Astrocyte (in vitro differentiated cells and primary cell): ENCODE data around the gene CLCN3. TPM values are rescaled to one million over a fixed set of nuclear protein-coding genes. Genes with fewer than 3 reads are reported as not detected.

Experiments used
- DNase-seq: peaks from one replicate; pipeline ENCODE4 v3.0.0-alpha.2; 2010; ENCODE audit warnings: low read depth
- FAIRE-seq: peaks from 2 replicates; lab custom pipeline; 2011; peaks lifted over from hg19 to GRCh38; lab: Jason Lieb, UNC
- H2AFZ ChIP-seq: 2 replicates; pipeline ENCODE4 v1.6.0; 2012; ENCODE audit warnings: low read depth, low read length, inconsistent platforms
- H3K27ac ChIP-seq: 2 replicates; pipeline ENCODE4 v1.5.1; 2011; ENCODE audit warnings: low read depth, low read length, inconsistent platforms
- H3K27me3 ChIP-seq: 2 replicates; pipeline ENCODE4 v1.6.0; 2011; ENCODE audit warnings: low read length, inconsistent platforms; ENCODE audit not compliant: insufficient read depth
- H3K36me3 ChIP-seq: 2 replicates; pipeline ENCODE4 v1.5.1; 2011; ENCODE audit warnings: low read length, inconsistent platforms; ENCODE audit not compliant: insufficient read depth
- H3K4me1 ChIP-seq: 2 replicates; pipeline ENCODE4 v1.5.1; 2011; ENCODE audit warnings: low read length, inconsistent platforms; ENCODE audit not compliant: insufficient read depth
- H3K4me2 ChIP-seq: 2 replicates; pipeline ENCODE4 v1.6.0; 2012; ENCODE audit warnings: low read length, inconsistent platforms
- H3K4me3 ChIP-seq: 2 replicates; pipeline ENCODE4 v1.5.1; 2011; ENCODE audit warnings: low read depth, mild to moderate bottlenecking, low read length, inconsistent platforms; ENCODE audit not compliant: insufficient read depth
- H3K79me2 ChIP-seq: 2 replicates; pipeline ENCODE4 v1.6.0; 2012; ENCODE audit warnings: mild to moderate bottlenecking, low read length, inconsistent platforms; ENCODE audit not compliant: insufficient read depth
- H3K9ac ChIP-seq: 2 replicates; pipeline ENCODE4 v1.6.0; 2012; ENCODE audit warnings: mild to moderate bottlenecking, low read length, inconsistent platforms
- H3K9me3 ChIP-seq: 2 replicates; pipeline ENCODE4 v1.5.1; 2012; ENCODE audit warnings: low read depth, mild to moderate bottlenecking, low read length, inconsistent platforms; ENCODE audit not compliant: insufficient read depth
- H4K20me1 ChIP-seq: 2 replicates; pipeline ENCODE4 v1.6.0; 2012; ENCODE audit warnings: low read length, inconsistent platforms; ENCODE audit not compliant: insufficient read depth
- H3K27ac Mint-ChIP-seq: one replicate; pipeline ENCODE4 v1.8.0; 2021; ENCODE audit warnings: mild to moderate bottlenecking, mixed read lengths; ENCODE audit not compliant: unreplicated experiment
- H3K27me3 Mint-ChIP-seq: one replicate; pipeline ENCODE4 v1.8.0; 2021; ENCODE audit warnings: low read depth, mixed read lengths; ENCODE audit not compliant: unreplicated experiment
- H3K36me3 Mint-ChIP-seq: one replicate; pipeline ENCODE4 v1.8.0; 2021; ENCODE audit warnings: low read depth, mixed read lengths; ENCODE audit not compliant: unreplicated experiment
- H3K4me1 Mint-ChIP-seq: one replicate; pipeline ENCODE4 v1.8.0; 2021; ENCODE audit warnings: low read depth, mixed read lengths; ENCODE audit not compliant: unreplicated experiment
- H3K4me3 Mint-ChIP-seq: one replicate; pipeline ENCODE4 v1.8.0; 2021; ENCODE audit warnings: mild to moderate bottlenecking, moderate library complexity, mixed read lengths; ENCODE audit not compliant: unreplicated experiment
- H3K9me3 Mint-ChIP-seq: one replicate; pipeline ENCODE4 v1.8.0; 2021; ENCODE audit warnings: mild to moderate bottlenecking, mixed read lengths; ENCODE audit not compliant: unreplicated experiment
- EZH2 ChIP-seq: IDR thresholded peaks from 2 replicates; pipeline ENCODE4 v1.6.1; 2012; ENCODE audit warnings: mild to moderate bottlenecking, low read length, inconsistent platforms; ENCODE audit not compliant: insufficient read depth
- total RNA-seq: library from RNA; stranded (reverse); gene quantifications from 2 replicates; pipeline ENCODE4 v1.2.1, GENCODE V29; 2021
- TF ChIP-seq, protein P1 (sequence below): IDR thresholded peaks from 2 replicates; pipeline ENCODE4 v1.5.1; 2011; ENCODE audit warnings: low read depth, mild to moderate bottlenecking, inconsistent platforms, low read length, moderate library complexity; ENCODE audit not compliant: insufficient read depth

Gene CLCN3
- total RNA-seq, 1 donor from 2014 or later: 51.1 TPM

- no peak for TF ChIP-seq EZH2
- TF ChIP-seq, protein P1, sequence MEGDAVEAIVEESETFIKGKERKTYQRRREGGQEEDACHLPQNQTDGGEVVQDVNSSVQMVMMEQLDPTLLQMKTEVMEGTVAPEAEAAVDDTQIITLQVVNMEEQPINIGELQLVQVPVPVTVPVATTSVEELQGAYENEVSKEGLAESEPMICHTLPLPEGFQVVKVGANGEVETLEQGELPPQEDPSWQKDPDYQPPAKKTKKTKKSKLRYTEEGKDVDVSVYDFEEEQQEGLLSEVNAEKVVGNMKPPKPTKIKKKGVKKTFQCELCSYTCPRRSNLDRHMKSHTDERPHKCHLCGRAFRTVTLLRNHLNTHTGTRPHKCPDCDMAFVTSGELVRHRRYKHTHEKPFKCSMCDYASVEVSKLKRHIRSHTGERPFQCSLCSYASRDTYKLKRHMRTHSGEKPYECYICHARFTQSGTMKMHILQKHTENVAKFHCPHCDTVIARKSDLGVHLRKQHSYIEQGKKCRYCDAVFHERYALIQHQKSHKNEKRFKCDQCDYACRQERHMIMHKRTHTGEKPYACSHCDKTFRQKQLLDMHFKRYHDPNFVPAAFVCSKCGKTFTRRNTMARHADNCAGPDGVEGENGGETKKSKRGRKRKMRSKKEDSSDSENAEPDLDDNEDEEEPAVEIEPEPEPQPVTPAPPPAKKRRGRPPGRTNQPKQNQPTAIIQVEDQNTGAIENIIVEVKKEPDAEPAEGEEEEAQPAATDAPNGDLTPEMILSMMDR: no peak
- peak overlapping the region; percentile 20 for H3K27ac Mint-ChIP-seq
- H3K4me3 ChIP-seq: no peak overlapping the region
- no peaks in the 10 kb centered on the region for H3K36me3 ChIP-seq
- FAIRE-seq (no peak), DNase-seq (no peak)
- H3K27me3 Mint-ChIP-seq: no peaks in the 10 kb centered on the region
- H4K20me1 ChIP-seq: peaks cover 59% of the 10 kb centered on the region
- peaks cover 11% of the 10 kb centered on the region for H3K4me1 Mint-ChIP-seq
- H3K4me2 ChIP-seq: no peak overlapping the region
- peaks cover 12% of the 10 kb centered on the region for H3K4me1 ChIP-seq
- no peaks in the 10 kb centered on the region for H3K9me3 ChIP-seq
- H3K27me3 ChIP-seq: no peaks in the 10 kb centered on the region
- H3K9me3 Mint-ChIP-seq: no peaks in the 10 kb centered on the region
- no peak overlapping the region for H2AFZ ChIP-seq
- H3K4me3 Mint-ChIP-seq: no peak overlapping the region
- no peak overlapping the region for H3K9ac ChIP-seq
- no peaks in the 10 kb centered on the region for H3K36me3 Mint-ChIP-seq
- no peak overlapping the region for H3K27ac ChIP-seq
- peaks cover 83% of the 10 kb centered on the region for H3K79me2 ChIP-seq
These were observed 5.5 kb downstream of the CLCN3 start for GRCh38 chr4:169625886-169626285.

DNA sequence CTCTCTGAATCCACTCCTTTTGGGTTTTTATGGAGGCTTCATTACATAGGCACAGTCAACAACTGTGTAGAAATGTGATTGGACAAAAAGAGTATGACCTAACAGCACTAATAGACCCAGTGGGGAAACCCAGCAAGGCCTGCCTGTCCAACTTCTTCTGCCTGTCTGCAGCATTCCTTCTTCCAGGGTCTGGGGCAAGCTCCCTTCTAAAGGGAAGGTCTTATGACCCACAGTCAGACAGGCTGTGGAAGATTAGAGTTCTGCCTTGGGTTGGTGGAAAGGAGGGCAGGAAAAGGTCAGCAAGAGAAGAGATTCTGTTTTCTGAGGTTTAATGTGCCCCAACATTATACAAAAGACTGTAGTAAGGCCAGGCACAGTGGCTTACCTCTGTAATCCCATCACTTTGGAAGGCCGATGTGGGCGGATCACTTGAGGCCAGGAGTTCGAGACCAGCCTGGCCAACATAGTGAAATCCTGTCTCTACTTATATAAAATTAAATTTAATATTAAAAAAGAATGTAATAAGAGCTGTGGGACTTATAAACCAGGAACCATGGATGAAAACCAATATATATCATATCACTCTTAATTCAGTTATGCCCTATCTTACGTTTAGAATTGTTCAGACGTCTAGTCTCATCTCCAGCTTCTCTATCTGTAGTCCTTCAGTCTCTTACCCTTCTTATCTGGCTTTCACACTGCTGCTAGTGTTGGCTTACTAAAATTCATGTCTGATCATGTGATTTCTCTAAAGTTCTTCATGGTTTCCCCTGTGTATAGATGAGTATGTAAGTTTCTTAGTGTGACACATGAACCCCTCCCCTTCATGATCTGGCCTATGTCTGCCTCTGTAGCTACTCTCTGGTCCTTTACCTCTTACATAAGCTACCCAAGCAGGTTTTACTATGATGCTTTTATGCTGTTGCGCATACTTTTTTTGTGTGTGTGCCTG is 6.2 kb downstream of the CLCN3 start:
- H3K9ac ChIP-seq: no peak overlapping the region
- H3K4me1 Mint-ChIP-seq: peaks cover 11% of the 10 kb centered on the region
- H3K27ac ChIP-seq: no peak overlapping the region
- H3K4me1 ChIP-seq: peaks cover 9% of the 10 kb centered on the region
- no peak for TF ChIP-seq EZH2
- TF ChIP-seq, protein P1: no peak
- H3K27ac Mint-ChIP-seq: peak overlapping the region; percentile 20
- H3K27me3 Mint-ChIP-seq: no peaks in the 10 kb centered on the region
- H3K27me3 ChIP-seq: no peaks in the 10 kb centered on the region
- peaks cover 76% of the 10 kb centered on the region for H3K79me2 ChIP-seq
- H4K20me1 ChIP-seq: peaks cover 59% of the 10 kb centered on the region
- no peaks in the 10 kb centered on the region for H3K36me3 ChIP-seq
- no peak overlapping the region for H3K4me3 Mint-ChIP-seq
- no peak overlapping the region for H3K4me3 ChIP-seq
- peaks cover 2% of the 10 kb centered on the region for H3K36me3 Mint-ChIP-seq
- H3K4me2 ChIP-seq: no peak overlapping the region
- H3K9me3 ChIP-seq: no peaks in the 10 kb centered on the region
- no peak overlapping the region for H2AFZ ChIP-seq
- DNase-seq (no peak), FAIRE-seq (no peak)
- no peaks in the 10 kb centered on the region for H3K9me3 Mint-ChIP-seq

GRCh38 chr4:169627307-169627706 is 6.9 kb downstream of the CLCN3 start:
- no peaks in the 10 kb centered on the region for H3K27me3 Mint-ChIP-seq
- no peaks in the 10 kb centered on the region for H3K9me3 Mint-ChIP-seq
- Histone ChIP-seq H3K79me2 (peaks cover 73% of the 10 kb centered on the region), H2AFZ (no peak overlapping the region), H3K36me3 (no peaks in the 10 kb centered on the region), H4K20me1 (peaks cover 53% of the 10 kb centered on the region), H3K9ac (no peak overlapping the region), H3K4me2 (no peak overlapping the region), H3K27me3 (no peaks in the 10 kb centered on the region), H3K4me1 (peaks cover 3% of the 10 kb centered on the region), H3K27ac (no peak overlapping the region), H3K9me3 (no peaks in the 10 kb centered on the region), H3K4me3 (no peak overlapping the region)
- peaks cover 9% of the 10 kb centered on the region for H3K4me1 Mint-ChIP-seq
- H3K27ac Mint-ChIP-seq: no peak overlapping the region
- no peak for TF ChIP-seq EZH2
- TF ChIP-seq, protein P1: no peak
- H3K36me3 Mint-ChIP-seq: peaks cover 2% of the 10 kb centered on the region
- DNase-seq (no peak), FAIRE-seq (no peak)
- H3K4me3 Mint-ChIP-seq: no peak overlapping the region
